GM23248 (cell line): Measurements from ENCODE around the gene C3orf52. TPM values are rescaled to one million over a fixed set of nuclear protein-coding genes. Genes with fewer than 3 reads are reported as not detected.
A peak's percentile ranks its signal among the peaks of the same experiment; 100 is the strongest.

ENCODE experiments used
- DNase-seq: peaks from one replicate; pipeline ENCODE4 v3.0.0-alpha.2; 2015
- H2AFZ ChIP-seq: fragments of 200-600 bp; sonication (generic); 2 replicates; pipeline ENCODE4 v1.6.1; 2016; ENCODE audit warnings: antibody characterized with exemption
- H3F3A ChIP-seq: fragments of 200-600 bp; sonication (generic); 2 replicates; pipeline ENCODE4 v1.6.1; 2016; ENCODE audit warnings: mild to moderate bottlenecking, antibody characterized with exemption, mixed run types; ENCODE audit not compliant: insufficient read depth
- H3K27ac ChIP-seq: fragments of 200-600 bp; sonication (generic); 2 replicates; pipeline ENCODE4 v1.5.1; 2016; ENCODE audit warnings: mild to moderate bottlenecking
- H3K27me3 ChIP-seq: fragments of 200-600 bp; sonication (generic); replicated peaks from 2 replicates; pipeline ENCODE4 v1.6.1; 2016; ENCODE audit warnings: mild to moderate bottlenecking; ENCODE audit not compliant: insufficient read depth
- H3K36me3 ChIP-seq: fragments of 200-600 bp; sonication (generic); 2 replicates; pipeline ENCODE4 v1.6.1; 2016; ENCODE audit warnings: low read depth, mild to moderate bottlenecking
- H3K4me1 ChIP-seq: fragments of 200-600 bp; sonication (generic); 2 replicates; pipeline ENCODE4 v1.6.1; 2016; ENCODE audit warnings: mild to moderate bottlenecking; ENCODE audit not compliant: insufficient read depth
- H3K4me2 ChIP-seq: fragments of 200-600 bp; sonication (generic); one replicate; pipeline ENCODE4 v1.6.1; 2016; ENCODE audit warnings: mild to moderate bottlenecking; ENCODE audit not compliant: unreplicated experiment
- H3K4me3 ChIP-seq: fragments of 200-600 bp; sonication (generic); 2 replicates; pipeline ENCODE4 v1.5.1; 2016; ENCODE audit warnings: mild to moderate bottlenecking
- H3K79me2 ChIP-seq: fragments of 200-600 bp; sonication (generic); 2 replicates; pipeline ENCODE4 v1.6.1; 2016; ENCODE audit warnings: mild to moderate bottlenecking; ENCODE audit not compliant: insufficient read depth
- H3K9ac ChIP-seq: fragments of 200-600 bp; sonication (generic); 2 replicates; pipeline ENCODE4 v1.6.1; 2016; ENCODE audit warnings: mild to moderate bottlenecking
- H3K9me2 ChIP-seq: fragments of 200-600 bp; sonication (generic); 2 replicates; pipeline ENCODE4 v1.6.1; 2016; ENCODE audit warnings: mixed run types, mild to moderate bottlenecking, moderate library complexity; ENCODE audit not compliant: insufficient read depth
- H3K9me3 ChIP-seq: fragments of 200-600 bp; sonication (generic); one replicate; pipeline ENCODE4 v1.6.1; 2017; ENCODE audit warnings: low read depth
- H4K20me1 ChIP-seq: fragments of 200-600 bp; sonication (generic); 2 replicates; pipeline ENCODE4 v1.6.0; 2016; ENCODE audit not compliant: insufficient read depth
- EZH2 ChIP-seq: fragments of 200-600 bp; sonication (generic); IDR thresholded peaks from 2 replicates; pipeline ENCODE4 v1.6.1; 2018; ENCODE audit warnings: antibody characterized with exemption, mild to moderate bottlenecking; ENCODE audit not compliant: insufficient read depth, poor library complexity, severe bottlenecking
- EZH2phosphoT487 ChIP-seq: fragments of 200-600 bp; sonication (generic); IDR thresholded peaks from 2 replicates; pipeline ENCODE4 v1.6.1; 2018; ENCODE audit warnings: antibody characterized with exemption, moderate library complexity, mild to moderate bottlenecking, low read depth; ENCODE audit not compliant: insufficient read depth
- WGBS, 2 experiments: methylation state at CpG; one replicate each; pipeline ENCODE4 v1.1.6; 2015 to 2017; ENCODE audit warnings: low lambda C conversion rate in 2 of 2, low coverage in 1 of 2; ENCODE audit errors: missing lambda C conversion rate in 2 of 2; 5-methylcytosine and 5-hydroxymethylcytosine counted together
- in situ Hi-C: fragments of 300-500 bp; cut with MboI; formaldehyde crosslinking; loops from 2 replicates; pipeline ENCODE4 v1.15.0; 2020
- polyA plus RNA-seq: library from polyadenylated mRNA; unstranded; fragments of >200 nt; fragmentation: Nextera tagmentation; extraction: Ambion mirVana; gene quantifications from 2 replicates; pipeline ENCODE4 v1.2.1, GENCODE V29; 2016
- total RNA-seq: library from RNA; depleted of rRNA; stranded (reverse); fragments of >200 nt; shearing (Covaris generic); gene quantifications from 2 replicates; pipeline ENCODE4 v1.2.3, GENCODE V29; 2014

Gene C3orf52
- total and polyA plus RNA-seq, 2 experiments from 2014 or later: 1.6 to 3.5 TPM

DNA sequence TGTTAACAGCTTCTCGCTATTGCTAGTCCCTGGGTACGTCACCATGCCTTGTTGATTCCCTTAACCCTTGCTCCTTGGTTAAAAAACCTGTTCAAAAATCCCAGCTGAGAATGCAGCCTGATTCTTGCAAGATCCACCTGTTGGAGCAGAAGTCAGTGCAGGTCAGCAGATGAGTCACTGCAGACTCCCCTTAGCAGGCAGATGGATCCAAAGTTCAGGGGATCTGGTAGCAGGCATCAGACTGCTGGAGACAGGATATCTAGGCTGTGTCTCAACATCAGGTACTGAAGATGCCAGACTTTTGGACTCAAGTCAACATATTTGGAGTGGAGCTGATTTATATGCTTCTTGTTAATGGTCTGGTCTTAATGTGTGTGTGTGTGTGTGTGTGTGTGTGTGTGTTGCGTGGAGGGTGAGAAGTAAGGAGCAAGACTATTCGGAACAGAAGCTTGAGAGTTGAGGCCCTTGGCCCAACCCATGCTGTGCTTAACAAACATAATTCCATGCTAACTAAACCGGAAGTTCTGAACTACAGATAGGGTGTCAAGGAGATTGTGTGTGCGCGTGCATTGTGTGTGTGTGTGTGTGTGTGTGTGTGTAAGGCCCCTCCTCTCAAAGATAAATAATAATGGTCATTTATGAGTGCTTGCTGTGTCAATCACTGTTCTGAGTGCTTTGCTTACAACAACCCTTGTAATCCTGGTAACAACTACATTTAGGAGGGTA lies 1.0 kb upstream of the C3orf52 start:
- Histone ChIP-seq H3K27ac (no peak overlapping the region), H3K4me1 (peaks cover 10% of the 10 kb centered on the region; the same call in 1 of the 2 replicates), H3K36me3 (no peaks in the 10 kb centered on the region), H3K4me2 (no peak overlapping the region), H2AFZ (peak overlapping the region; percentile 83; the same call in 1 of the 2 replicates), H3F3A (peaks cover 11% of the 10 kb centered on the region), H3K9ac (no peak overlapping the region), H3K27me3 (no peaks in the 10 kb centered on the region), H4K20me1 (no peaks in the 10 kb centered on the region), H3K9me3 (no peaks in the 10 kb centered on the region), H3K79me2 (peaks cover 27% of the 10 kb centered on the region), H3K4me3 (no peak overlapping the region), H3K9me2 (no peaks in the 10 kb centered on the region)
- DNase-seq: no peak
- in situ Hi-C loops: no loop called here
- 93 to 95% methylated on average over 7 of the region's 7 CpGs for WGBS, 2 experiments
- no peak for TF ChIP-seq EZH2phosphoT487
- no peak for TF ChIP-seq EZH2

DNA sequence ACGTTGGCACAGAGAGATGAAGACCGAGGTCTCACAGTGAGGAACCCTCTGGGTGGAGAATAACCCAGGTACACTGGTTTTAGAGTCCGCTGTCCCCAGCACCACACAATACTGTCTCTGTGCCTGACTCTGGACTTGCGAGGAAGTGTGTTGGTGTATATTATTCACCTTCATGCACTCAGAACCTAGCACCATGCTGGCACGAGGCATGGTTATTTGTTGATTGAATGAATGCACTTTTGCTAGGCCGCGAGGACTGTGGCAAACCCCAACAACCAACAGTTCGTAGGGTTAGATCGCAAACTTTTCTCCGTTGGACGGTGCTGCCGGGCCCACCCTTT lies 484 bp upstream of the C3orf52 start:
- peak overlapping the region; percentile 99 for H3K4me2 ChIP-seq
- no peaks in the 10 kb centered on the region for H3K36me3 ChIP-seq
- TF ChIP-seq EZH2phosphoT487 (no peak), EZH2 (no peak)
- DNase-seq: no peak
- no peaks in the 10 kb centered on the region for H3K27me3 ChIP-seq
- peak overlapping the region; percentile 83 for H2AFZ ChIP-seq
- H3F3A ChIP-seq: peaks cover 11% of the 10 kb centered on the region
- H4K20me1 ChIP-seq: no peaks in the 10 kb centered on the region
- H3K79me2 ChIP-seq: peaks cover 33% of the 10 kb centered on the region
- H3K27ac ChIP-seq: no peak overlapping the region
- peak overlapping the region; percentile 75 for H3K9ac ChIP-seq
- H3K9me3 ChIP-seq: no peaks in the 10 kb centered on the region
- in situ Hi-C loops: no loop called here
- WGBS, 2 experiments: 45 to 51% methylated on average over 12 of the region's 12 CpGs
- H3K4me3 ChIP-seq: peak overlapping the region; percentile 79
- peaks cover 10% of the 10 kb centered on the region; the same call in 1 of the 2 replicates for H3K4me1 ChIP-seq
- H3K9me2 ChIP-seq: no peaks in the 10 kb centered on the region

DNA sequence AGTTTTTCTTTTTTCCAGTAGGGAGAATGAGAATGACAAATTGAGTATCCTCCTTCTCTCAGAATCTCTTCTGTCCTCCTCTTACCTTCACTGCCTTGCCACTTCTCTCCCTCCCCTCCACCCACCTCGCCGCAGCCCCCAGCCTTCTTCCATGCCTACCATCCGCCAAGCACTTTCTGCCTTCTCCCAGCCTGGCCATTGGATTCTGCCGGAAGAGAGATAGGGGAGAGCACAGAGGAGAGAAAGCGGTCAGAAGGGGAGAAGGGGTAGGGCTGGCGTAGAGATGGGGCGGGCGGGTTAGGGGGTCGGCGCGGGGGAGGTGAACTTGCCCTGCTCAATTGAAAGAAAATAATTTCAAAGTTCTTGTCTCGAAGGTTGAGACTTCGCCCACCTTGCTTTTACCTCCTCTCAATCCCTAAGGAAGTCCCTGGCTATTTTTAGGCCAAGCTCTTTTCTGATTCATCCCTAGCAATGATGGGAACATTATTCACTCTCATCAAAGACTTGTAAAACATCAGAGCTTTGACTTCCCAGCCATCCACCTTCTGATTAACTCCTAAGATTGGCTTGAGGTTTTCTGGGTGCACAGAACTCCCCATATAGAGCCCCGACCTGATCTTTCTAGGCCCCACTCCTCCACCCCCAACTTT lies 811 bp downstream of the C3orf52 start:
- 7 to 19% methylated on average over 9 to 14 of the region's 14 CpGs for WGBS, 2 experiments
- H3K9me2 ChIP-seq: no peaks in the 10 kb centered on the region
- peaks cover 43% of the 10 kb centered on the region for H3K79me2 ChIP-seq
- TF ChIP-seq EZH2phosphoT487 (no peak), EZH2 (no peak)
- no peaks in the 10 kb centered on the region for H4K20me1 ChIP-seq
- in situ Hi-C loops: no loop called here
- peak overlapping the region; percentile 53 for H3K27ac ChIP-seq
- no peaks in the 10 kb centered on the region for H3K27me3 ChIP-seq
- H3K4me3 ChIP-seq: peak overlapping the region; percentile 79
- DNase-seq: peak; percentile 75
- H3K36me3 ChIP-seq: no peaks in the 10 kb centered on the region
- H3K4me1 ChIP-seq: peaks cover 10% of the 10 kb centered on the region; the same call in 1 of the 2 replicates
- peaks cover 11% of the 10 kb centered on the region for H3F3A ChIP-seq
- H3K9ac ChIP-seq: peak overlapping the region; percentile 75
- peak overlapping the region; percentile 99 for H3K4me2 ChIP-seq
- peak overlapping the region; percentile 83 for H2AFZ ChIP-seq
- no peaks in the 10 kb centered on the region for H3K9me3 ChIP-seq

DNA sequence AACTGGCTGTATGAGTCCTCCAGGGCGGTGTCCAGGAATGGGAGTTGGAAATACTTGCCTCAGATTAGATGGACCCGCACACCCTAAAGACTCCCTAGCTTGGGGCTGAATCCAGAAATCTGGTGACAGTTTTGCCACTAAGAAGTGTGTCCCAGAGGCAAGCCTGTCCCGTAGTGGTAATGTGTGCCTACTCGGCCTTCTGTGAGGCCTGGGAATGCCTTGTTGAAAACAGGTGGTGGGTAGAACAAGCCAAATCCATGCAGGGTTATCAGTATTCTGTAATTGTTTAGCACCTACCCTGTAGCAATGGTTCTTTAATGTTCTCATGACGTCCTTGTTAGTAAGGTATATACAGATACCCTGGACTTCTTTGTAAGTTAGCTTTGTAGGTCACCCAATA lies 1.6 kb downstream of the C3orf52 start:
- in situ Hi-C loops: no loop called here
- no peaks in the 10 kb centered on the region for H3K36me3 ChIP-seq
- H3K4me3 ChIP-seq: no peak overlapping the region; the same call in 1 of the 2 replicates
- no peaks in the 10 kb centered on the region for H4K20me1 ChIP-seq
- TF ChIP-seq EZH2phosphoT487 (no peak), EZH2 (no peak)
- H3K27ac ChIP-seq: no peak overlapping the region
- H3K4me1 ChIP-seq: peaks cover 13% of the 10 kb centered on the region; the same call in 1 of the 2 replicates
- H3K4me2 ChIP-seq: peak overlapping the region; percentile 99
- peaks cover 47% of the 10 kb centered on the region for H3K79me2 ChIP-seq
- no peaks in the 10 kb centered on the region for H3K9me2 ChIP-seq
- no peak overlapping the region for H3K9ac ChIP-seq
- no peak for DNase-seq
- no peak overlapping the region for H2AFZ ChIP-seq
- H3K27me3 ChIP-seq: no peaks in the 10 kb centered on the region
- peaks cover 11% of the 10 kb centered on the region for H3F3A ChIP-seq
- H3K9me3 ChIP-seq: no peaks in the 10 kb centered on the region
- WGBS, 2 experiments: 93 to 96% methylated on average over 5 of the region's 5 CpGs
